Measurements from ENCODE around the gene ISLR. TPM values are rescaled to one million over a fixed set of nuclear protein-coding genes. Genes with fewer than 3 reads are reported as not detected.
A peak's percentile ranks its signal among the peaks of the same experiment; 100 is the strongest.

Gene ISLR
- 0.35 TPM in 1 of 2 replicates, not detected in the other for total RNA-seq (2021; fragmentation: NEBNext Ultra II Directional; extraction: Animal tissue kit (Norgen Biotek cat#: 25700))
- polyA plus RNA-seq (2011; rRNA removed): 0.29 and 0.82 TPM in 2 replicates
- 0.27 TPM for polyA plus RNA-seq (2011; cell fraction: cytosol; rRNA removed)
- 1.0 TPM for polyA plus RNA-seq (2011; cell fraction: nucleus; rRNA removed)
- 0.21 to 0.28 TPM (median 0.27 TPM) in 4 replicates for polyA plus RNA-seq (2012, experiment 1 of 2)
- polyA plus RNA-seq (2012, experiment 2 of 2): 0.35 TPM
- 1.0 TPM for polyA plus RNA-seq (2013, experiment 1 of 2)
- polyA plus RNA-seq (2013, experiment 2 of 2): 0.98 TPM
- 0.13 and 0.78 TPM in 2 replicates for polyA minus RNA-seq (2011; rRNA and poly(A)+ RNA removed)
- polyA minus RNA-seq (2011; cell fraction: cytosol; rRNA and poly(A)+ RNA removed): not detected
- 0.90 TPM for polyA minus RNA-seq (2011; cell fraction: nucleus; rRNA and poly(A)+ RNA removed)
- long read RNA-seq, experiment 1: 0 reads
- long read RNA-seq, experiment 2: 0 reads

- H3K23ac ChIP-seq (ENCODE audit: insufficient read length): no peak within 1 kb of the TSS
- peak within 1 kb of the TSS in 1 of 4 experiments; percentile 33; a peak in 1 of 7 replicates for H3K9ac ChIP-seq (replicated peaks in 1 of 4; ENCODE audit: extremely low read depth in 1 of 4, low read depth in 3 of 4, low read length in 3 of 4)
- peak within 1 kb of the TSS; percentile 78; the same call in 1 of the 2 replicates for H3K18ac ChIP-seq (ENCODE audit: extremely low read depth, low read length)
- peak within 1 kb of the TSS; percentile 81; the same call in 1 of the 2 replicates for H4K8ac ChIP-seq (ENCODE audit: extremely low read depth, insufficient read depth, low read length)
- H3K27ac ChIP-seq (ENCODE audit: low read depth, low read length): no peak within 1 kb of the TSS
- H2BK120ac ChIP-seq (replicated peaks; ENCODE audit: low read depth, low read length): peak within 1 kb of the TSS; percentile 30
- H3K36me3 ChIP-seq (ENCODE audit: control insufficient read depth in 2 of 4, insufficient read depth in 4 of 4, low read length in 3 of 4): no peaks in the 10 kb centered on the region
- no peak within 1 kb of the TSS for H4K5ac ChIP-seq (ENCODE audit: insufficient read length, low read depth, low read length)
- no peaks in the 10 kb centered on the region for H3K79me2 ChIP-seq (ENCODE audit: control insufficient read depth in 1 of 2, insufficient read depth in 2 of 2, low read length in 2 of 2)
- H3K56ac ChIP-seq (replicated peaks; ENCODE audit: insufficient read length, low read depth, low read length): no peak within 1 kb of the TSS
- peaks cover 0 to 20% (median 12%) of the 10 kb centered on the region in 4 experiments; a peak in 5 of 7 replicates for H3K4me1 ChIP-seq (replicated peaks in 1 of 4; ENCODE audit: control insufficient read depth in 3 of 4, insufficient read depth in 4 of 4, low read length in 3 of 4)
- FAIRE-seq (no peak), DNase-seq (ENCODE audit: low read depth in 1 of 2, low spot score in 2 of 2) (no peak)
- H3K14ac ChIP-seq (ENCODE audit: insufficient read length): no peak within 1 kb of the TSS
- WGBS, 2 experiments (ENCODE audit: extremely low coverage in 1 of 2, insufficient coverage in 1 of 2, insufficient read length in 1 of 2, insufficient replicate concordance in 2 of 2, low coverage in 1 of 2, low lambda C conversion rate in 2 of 2, missing lambda C conversion rate in 1 of 2): 80% methylated on average over 17 of the region's 20 CpGs; no CpG with 5 or more reads in 1 of the 2 experiments
- CTCF ChIA-PET (ENCODE audit: partially characterized antibody): interaction anchor here (0.7 to 3.3 kb wide), 15 partner anchors 10 to 266 kb away, joined by 3 to 13 read pairs (median 5); no protein-coding TSS in a partner anchor
- peak within 1 kb of the TSS; percentile 30; the same call in 1 of the 2 replicates for H2BK5ac ChIP-seq (ENCODE audit: low read depth, low read length)
- H3K4me3 ChIP-seq (ENCODE audit: extremely low read depth in 1 of 4, insufficient read depth in 2 of 4, low read depth in 3 of 4, low read length in 4 of 4): no peak within 1 kb of the TSS
- H2BK15ac ChIP-seq (ENCODE audit: low read length): 0 out of 2 replicates have a peak within 1 kb of the TSS, but pooled peaks have one; percentile 7
- H4K91ac ChIP-seq (replicated peaks; ENCODE audit: insufficient read length, low read length): peak within 1 kb of the TSS; percentile 75
- H3K4ac ChIP-seq (replicated peaks; ENCODE audit: insufficient read length, low read depth, low read length): peak within 1 kb of the TSS; percentile 24
- peak within 1 kb of the TSS; percentile 82 for H2BK12ac ChIP-seq (ENCODE audit: low read depth, low read length)
- H2AFZ ChIP-seq (ENCODE audit: low read length): no peak within 1 kb of the TSS
- no peaks in the 10 kb centered on the region for H3K79me1 ChIP-seq (ENCODE audit: low read depth, low read length)
- H3K9me3 ChIP-seq (ENCODE audit: insufficient read depth in 2 of 2, low read depth in 1 of 2, low read length in 1 of 2): no peaks in the 10 kb centered on the region
- H3K4me2 ChIP-seq (ENCODE audit: insufficient read depth in 1 of 2, low read depth in 2 of 2, low read length in 2 of 2): peak within 1 kb of the TSS in 1 of 2 experiments; percentile 31; a peak in 1 of 4 replicates
- H3K23me2 ChIP-seq (ENCODE audit: low read depth, low read length): peaks cover 2% of the 10 kb centered on the region; the same call in 1 of the 2 replicates
- H2AK5ac ChIP-seq (ENCODE audit: low read depth, low read length): peak within 1 kb of the TSS; percentile 86
- POLR2A ChIA-PET (ENCODE audit: partially characterized antibody): interaction anchor here (0.6 to 2.7 kb wide), 12 partner anchors 8 to 301 kb away, joined by 3 to 8 read pairs (median 4); partner anchors contain the start of gene STRA6
- H4K20me1 ChIP-seq (replicated peaks in 1 of 2; ENCODE audit: control insufficient read depth in 1 of 2, insufficient read depth in 2 of 2, low read length in 2 of 2): peaks cover 0 to 2% of the 10 kb centered on the region in 2 experiments
- H2BK20ac ChIP-seq (ENCODE audit: low read length): peak within 1 kb of the TSS; percentile 61
- H3K27me3 ChIP-seq (replicated peaks in 1 of 4; ENCODE audit: control insufficient read depth in 3 of 4, extremely low read depth in 1 of 4, insufficient read depth in 3 of 4, low read length in 3 of 4): no peaks in the 10 kb centered on the region; a peak in 3 of 7 replicates
- TF ChIP-seq ZNF274 (IDR thresholded peaks at IDR 0.05; ENCODE audit: borderline replicate concordance, extremely low read depth, low read length) (no peak), SP4 (IDR thresholded peaks at IDR 0.05; ENCODE audit: low read length) (no peak), BRCA1 (IDR thresholded peaks at IDR 0.05; ENCODE audit: low read depth, low read length) (no peak), BACH1 (IDR thresholded peaks at IDR 0.05; ENCODE audit: low read length) (no peak), CBX5 (IDR thresholded peaks at IDR 0.05; ENCODE audit: low read depth, low read length) (no peak), SIRT6 (IDR thresholded peaks at IDR 0.05; ENCODE audit: low read length) (no peak), POLR2AphosphoS5 (IDR thresholded peaks at IDR 0.05; ENCODE audit: low read depth, low read length) (no peak), SIX5 (IDR thresholded peaks at IDR 0.05; ENCODE audit: low read depth, low read length) (no peak), EP300 (IDR thresholded peaks at IDR 0.05; ENCODE audit: borderline replicate concordance in 1 of 2, low read depth in 2 of 2, low read length in 2 of 2) (no peak), JUN (IDR thresholded peaks at IDR 0.05; ENCODE audit: low read depth, low read length) (no peak)
Measured at GRCh38 chr15:74173380-74174218, at the start of gene ISLR. ISLR (plus strand) TSS chr15:74173710; CDS start chr15:74174859, 1,149 bp downstream.

Measured in H1 (cell line).